ENCODE data around the gene NRM.
"Not testable (repeated sequence)": the region's sequence is repeated elsewhere in the genome, so short reads cannot be mapped to it uniquely, and the experiment has no call there.

NRM gene

DNA sequence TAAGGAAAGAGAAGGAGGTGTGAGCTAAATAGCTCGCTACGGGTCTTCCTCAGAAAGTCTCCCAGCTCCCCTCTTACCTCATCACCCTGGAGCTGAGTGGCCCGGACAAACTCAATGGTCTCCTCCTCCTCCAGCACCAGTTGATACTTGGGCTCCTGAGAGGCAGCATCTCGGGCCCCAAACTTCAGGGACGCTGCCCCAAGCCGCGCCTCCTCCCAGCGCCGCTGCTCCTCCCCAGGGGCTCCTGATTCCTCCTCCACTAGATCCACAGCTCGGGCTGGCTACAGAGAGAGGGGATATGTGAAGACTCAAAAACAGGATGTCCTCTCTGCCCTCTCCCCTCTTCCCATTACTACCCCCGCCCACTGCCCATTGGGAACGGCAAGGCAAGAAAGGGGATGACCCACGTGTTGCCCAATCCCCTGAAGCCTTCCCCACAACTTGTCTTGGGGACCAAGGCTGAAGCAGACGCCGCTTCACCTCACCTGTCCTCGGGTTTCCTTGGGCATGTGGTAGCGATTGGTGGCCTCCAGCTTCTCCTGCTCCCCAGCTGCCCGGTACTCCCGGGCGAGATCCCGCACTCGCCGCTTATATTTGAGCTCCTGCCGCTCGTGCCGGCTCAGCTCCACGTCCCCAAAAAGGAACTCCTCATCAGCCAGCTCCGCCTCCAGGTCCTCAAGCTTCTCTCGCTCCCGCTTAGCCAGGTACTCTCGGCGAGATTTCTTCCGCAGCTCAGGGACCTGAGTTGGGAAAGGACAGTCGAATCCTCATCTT is 25.6 kb downstream of the NRM start:
- no peak for DNase-seq

DNA sequence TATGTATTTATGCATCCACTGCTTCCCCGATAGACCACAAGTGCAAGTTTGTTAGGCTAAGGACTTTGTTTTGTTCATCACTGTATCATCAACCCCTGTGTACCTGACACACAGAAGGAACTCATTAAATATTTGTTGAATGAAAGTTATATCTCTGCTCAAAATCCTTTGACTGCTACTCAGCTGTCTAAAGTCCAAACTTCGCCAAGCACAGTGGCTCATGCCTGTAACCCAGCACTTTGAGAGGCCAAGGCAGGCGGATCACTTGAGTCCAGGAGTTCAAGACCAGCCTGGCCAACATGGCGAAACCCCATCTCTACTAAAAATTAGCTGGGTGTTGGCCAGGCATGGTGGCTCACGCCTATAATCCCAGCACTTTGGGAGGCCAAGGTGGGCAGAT is 32.9 kb downstream of the NRM start:
- DNase-seq: not testable (repeated sequence)

DNA sequence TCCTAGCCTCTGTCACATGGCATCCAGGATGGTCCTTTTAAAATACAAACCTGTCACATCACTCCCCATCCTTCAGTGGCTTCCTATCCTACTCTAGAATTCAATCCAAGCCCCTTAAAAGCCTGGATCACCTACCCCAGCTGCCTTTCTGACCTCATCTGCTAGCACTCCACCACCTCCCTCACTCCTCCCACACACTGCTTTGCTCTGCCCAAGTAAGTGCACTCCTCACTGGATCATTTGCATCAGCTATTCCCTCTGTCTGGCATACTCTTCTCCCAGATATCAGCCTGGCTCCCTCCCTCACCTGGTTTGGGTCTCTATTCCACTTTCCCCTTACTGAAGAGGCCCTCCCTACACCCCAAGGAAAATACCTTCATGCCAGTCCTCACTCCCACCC is 33.3 kb downstream of the NRM start:
- no peak for DNase-seq

DNA sequence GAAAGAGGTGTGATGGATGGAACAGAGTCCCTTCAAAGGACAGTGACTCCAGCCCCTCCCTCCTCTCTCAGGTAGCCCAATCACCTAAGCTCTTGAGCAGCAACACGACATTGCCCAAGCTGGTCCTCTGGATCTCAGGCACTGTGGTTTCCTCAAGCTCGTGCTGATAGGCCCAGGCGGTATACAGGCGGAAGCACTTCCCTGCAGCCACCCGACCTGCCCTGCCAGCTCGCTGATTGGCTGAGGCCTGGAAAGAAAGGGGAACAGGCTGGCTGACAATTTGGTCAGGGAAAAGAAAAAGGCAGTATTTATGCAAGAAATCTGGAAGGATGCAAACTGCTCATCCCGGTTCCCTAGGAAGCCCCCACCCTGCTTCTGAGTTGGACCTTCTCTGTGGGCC is 34.3 kb downstream of the NRM start:
- no peak for DNase-seq

DNA sequence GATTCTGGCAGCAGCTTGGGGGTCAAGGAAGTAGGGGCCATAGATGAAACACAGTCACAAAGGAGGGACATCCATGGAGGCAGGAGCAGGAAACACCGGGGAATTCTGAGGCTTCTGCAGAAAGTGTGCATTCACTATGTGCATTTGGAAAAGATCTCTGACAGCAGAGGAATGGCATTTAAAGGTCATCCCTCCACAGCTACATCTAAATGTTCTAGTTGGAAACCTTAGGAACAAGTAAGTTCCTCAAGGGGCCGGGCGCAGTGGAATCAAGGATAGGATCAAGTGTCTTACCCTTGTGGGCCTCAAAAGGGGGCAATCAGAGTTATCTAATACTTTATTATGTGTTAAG is 35.1 kb downstream of the NRM start:
- no peak for DNase-seq

DNA sequence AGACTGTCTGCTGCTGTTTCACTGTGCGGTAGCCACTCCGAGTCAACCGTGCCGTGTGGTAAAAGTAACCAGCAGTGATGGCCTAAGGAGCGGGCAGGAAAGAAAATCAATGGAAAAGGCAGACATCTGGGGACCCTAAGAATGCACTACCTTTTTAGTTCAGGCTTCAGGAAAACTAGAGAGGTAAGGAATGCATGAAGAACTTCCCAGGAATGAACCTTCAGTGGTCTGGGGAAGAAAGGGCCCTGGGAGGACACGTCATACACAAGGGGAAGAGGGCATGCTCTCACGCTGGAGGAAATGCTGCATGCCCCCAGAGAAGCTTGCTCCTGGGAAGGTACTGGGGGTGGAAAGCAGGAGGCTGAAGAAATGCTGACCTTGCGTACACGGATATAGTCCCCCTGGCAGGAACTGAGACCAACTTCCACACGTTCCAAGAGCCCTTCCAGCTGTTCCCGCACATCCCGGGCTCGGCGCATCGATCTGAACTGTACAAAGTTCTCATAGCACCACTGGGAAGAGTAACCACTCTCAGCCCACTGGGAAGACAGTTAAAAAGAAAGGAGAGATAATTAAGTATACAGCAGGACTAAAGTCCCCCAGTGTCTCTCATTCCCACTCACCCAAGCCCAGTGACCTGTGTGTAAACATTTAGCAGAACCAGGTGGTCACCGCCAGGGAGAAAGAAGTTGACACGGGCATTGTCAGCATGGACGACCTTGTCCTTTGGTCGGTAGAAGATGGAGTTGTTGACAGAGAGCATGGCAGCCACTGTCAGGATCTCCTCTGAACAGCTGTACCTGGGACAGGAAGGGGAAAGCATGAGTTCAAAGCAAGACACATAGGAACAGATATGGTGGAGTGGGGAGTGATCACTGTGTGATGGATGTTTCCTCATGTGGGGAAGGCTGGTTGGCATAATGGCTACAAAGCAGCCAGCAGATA is 35.7 kb downstream of the NRM start:
- DNase-seq: no peak

DNA sequence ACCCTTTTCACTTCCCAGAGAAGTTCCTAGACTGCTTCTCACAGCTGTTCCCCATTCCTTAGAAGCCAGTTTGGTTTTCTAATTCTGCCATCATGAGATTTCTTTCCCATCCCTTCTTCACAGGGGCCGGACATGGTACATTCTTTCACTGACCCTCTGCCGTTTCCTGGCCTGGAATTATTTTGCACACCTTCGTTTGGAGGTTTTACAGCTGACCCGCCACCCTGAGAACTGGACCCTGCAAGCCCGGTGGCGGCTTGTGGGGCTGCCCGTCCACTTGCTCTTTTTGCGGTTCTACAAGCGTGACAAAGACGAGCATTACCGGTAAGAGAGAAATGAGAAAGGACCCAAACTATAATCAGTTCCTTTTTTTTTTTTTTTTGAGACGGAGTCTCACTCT is 39.6 kb downstream of the NRM start:
- DNase-seq: no peak

- peak; percentile 67 for DNase-seq
Measured at GRCh38 chr6:30647242-30648116, 43.3 kb downstream of the NRM start.

DNA sequence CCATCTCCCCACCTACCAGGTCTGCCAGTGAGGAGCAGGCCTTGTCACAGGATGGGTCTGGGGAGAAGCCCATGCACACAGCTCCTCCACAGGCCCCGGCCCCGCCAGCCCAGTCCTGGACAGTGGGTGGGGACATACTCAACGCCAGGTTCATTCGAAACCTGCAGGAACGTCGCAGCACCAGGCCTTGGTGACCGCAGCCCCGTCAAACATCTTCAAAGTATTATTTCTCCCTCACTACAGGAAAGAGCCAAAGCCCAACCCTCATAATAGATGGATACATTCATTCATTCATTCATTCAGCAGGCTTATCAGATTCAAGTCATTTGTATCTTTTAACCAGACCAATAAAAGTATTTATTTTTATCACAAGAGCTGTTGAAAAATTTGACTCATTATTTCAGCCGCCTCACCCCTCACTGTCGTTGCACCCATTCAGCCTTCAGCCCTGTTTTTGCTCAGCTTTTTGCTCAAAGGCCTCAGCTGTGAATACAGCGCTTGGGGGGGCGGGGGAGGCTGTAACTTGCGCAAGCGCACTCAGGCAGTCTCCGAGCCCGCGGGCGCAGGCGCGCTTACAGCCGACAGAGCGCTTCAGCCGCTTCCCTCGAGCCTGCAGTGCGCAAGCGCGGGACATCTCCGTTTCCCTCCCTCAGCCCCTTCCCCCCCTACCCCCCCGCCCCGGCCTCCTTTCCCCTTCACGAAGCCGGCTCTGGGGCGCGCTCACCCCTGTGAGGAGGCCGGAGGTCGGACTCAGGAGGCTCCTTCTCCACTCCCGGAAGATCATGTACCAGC is 44.1 kb downstream of the NRM start, which contains the start of gene C6orf136:
C6orf136 (plus strand) TSS at position 684 of the 792 bp plus-strand sequence; CDS start at position 783, 99 bp downstream.
- peak; percentile 72 for DNase-seq

GRCh38 chr6:30645989-30646388 is 44.8 kb downstream of the NRM start:
- DNase-seq: no peak

DNA sequence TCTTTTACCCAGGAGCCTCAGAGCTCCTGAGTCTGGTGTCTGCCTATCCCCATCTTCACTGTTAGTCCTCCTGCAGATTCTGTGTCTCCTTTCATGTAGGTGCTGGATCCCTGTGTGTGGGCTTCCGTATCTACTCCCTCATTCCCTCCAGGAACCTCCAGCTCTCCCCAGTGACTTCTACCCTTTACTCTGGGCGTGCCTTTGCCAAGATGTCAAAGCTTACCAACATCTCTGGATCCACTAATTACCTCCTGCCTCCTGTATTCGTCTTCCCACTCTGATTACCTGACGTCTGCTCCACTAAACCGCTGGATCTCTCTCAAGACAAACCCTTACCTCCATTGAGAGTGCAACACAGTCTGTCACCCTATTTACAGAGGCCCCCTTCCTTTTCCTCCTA is 46.0 kb downstream of the NRM start:
- DNase-seq: no peak

GRCh38 chr6:30643656-30644055 is 47.1 kb downstream of the NRM start:
- no peak for DNase-seq

- DNase-seq: no peak
Measured at GRCh38 chr6:30641048-30641447, 49.7 kb downstream of the NRM start.

DNA sequence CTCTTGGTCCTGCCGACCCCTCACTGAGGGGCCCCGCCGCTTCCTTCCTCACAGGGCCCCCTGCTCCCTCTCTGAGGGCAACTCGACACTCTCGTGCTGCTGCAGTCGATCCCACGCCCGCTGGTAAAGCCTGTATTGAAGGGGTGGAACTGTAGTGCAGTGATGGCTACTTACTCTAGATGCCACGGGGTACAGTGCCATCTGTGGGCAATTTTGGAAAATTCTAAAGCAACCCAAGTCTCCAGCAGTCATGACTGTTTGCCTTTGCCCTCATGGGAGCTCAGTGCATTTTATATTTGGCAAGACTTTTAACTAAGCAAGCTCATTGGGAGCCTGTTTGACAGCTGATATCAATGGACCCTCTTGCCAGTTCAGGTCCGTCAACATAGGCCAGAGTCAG is 50.3 kb downstream of the NRM start:
- DNase-seq: no peak
